HG02970 (cell line): ENCODE results near the gene SFPQ.

ENCODE experiments used
- ATAC-seq: cut with Tn5 transposase; IDR thresholded peaks from one replicate; pipeline ENCODE4 v1.9.1; 2021; ENCODE audit warnings: mild to moderate bottlenecking, moderate library complexity, moderate number of reproducible peaks; ENCODE audit not compliant: unreplicated experiment, low FRiP score

The SFPQ gene

GRCh38 chr1:35188578-35189392 lies 4.2 kb downstream of the SFPQ start:
- ATAC-seq = no peak

- no peak for ATAC-seq
Measured at GRCh38 chr1:35187816-35188342, 5.1 kb downstream of the SFPQ start.

GRCh38 chr1:35186239-35186638 lies 6.7 kb downstream of the SFPQ start:
- ATAC-seq = no peak

- ATAC-seq = no peak
Measured at GRCh38 chr1:35185200-35185599, 7.7 kb downstream of the SFPQ start.

- no peak for ATAC-seq
Measured at GRCh38 chr1:35184495-35185199, 8.3 kb downstream of the SFPQ start.

GRCh38 chr1:35181790-35182455 lies 11.0 kb downstream of the SFPQ start:
- ATAC-seq = no peak

GRCh38 chr1:35180776-35181374 lies 12.1 kb downstream of the SFPQ start:
- ATAC-seq = no peak

- no peak for ATAC-seq
Measured at GRCh38 chr1:35179908-35180307, 13.0 kb downstream of the SFPQ start.

GRCh38 chr1:35178874-35179380 lies 14.0 kb downstream of the SFPQ start:
- ATAC-seq = no peak

GRCh38 chr1:35178295-35178695 lies 14.7 kb downstream of the SFPQ start:
- ATAC-seq = no peak

GRCh38 chr1:35177237-35177786 lies 15.6 kb downstream of the SFPQ start:
- no peak for ATAC-seq

GRCh38 chr1:35175602-35176001 lies 17.3 kb downstream of the SFPQ start:
- no peak for ATAC-seq

- no peak for ATAC-seq
Measured at GRCh38 chr1:35175098-35175576, 17.8 kb downstream of the SFPQ start.

- ATAC-seq = no peak
Measured at GRCh38 chr1:35173909-35174540, 18.9 kb downstream of the SFPQ start.

GRCh38 chr1:35173491-35173890 lies 19.5 kb downstream of the SFPQ start:
- ATAC-seq = no peak

GRCh38 chr1:35172022-35172421 lies 20.9 kb downstream of the SFPQ start:
- no peak for ATAC-seq

GRCh38 chr1:35171579-35171978 lies 21.4 kb downstream of the SFPQ start:
- no peak for ATAC-seq

- no peak for ATAC-seq
Measured at GRCh38 chr1:35164893-35165292, 28.1 kb downstream of the SFPQ start.

- ATAC-seq = no peak
Measured at GRCh38 chr1:35151220-35151619, 41.7 kb downstream of the SFPQ start.
